ENCODE data around the gene TLCD3B.

DNA sequence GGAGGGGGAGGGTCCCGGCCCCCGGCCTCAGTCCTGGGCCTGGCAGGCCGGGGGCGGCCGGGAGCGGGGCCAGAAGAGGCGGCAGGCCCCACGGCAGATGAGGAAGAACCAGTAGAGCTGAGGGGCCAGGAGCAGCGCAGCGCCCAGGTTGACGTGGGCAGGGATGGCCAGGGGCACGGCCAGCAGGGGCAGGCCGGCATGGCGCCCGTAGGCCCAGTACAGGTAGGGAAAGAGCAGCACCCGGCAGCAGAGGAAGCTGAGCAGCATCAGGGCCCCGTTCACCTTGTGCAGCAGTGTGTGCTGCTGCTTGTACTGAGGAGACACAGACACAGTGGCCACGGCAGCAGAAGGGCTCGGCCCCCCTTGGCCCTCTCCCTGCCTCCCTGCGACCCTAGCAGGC lies 5.9 kb downstream of the TLCD3B start:
- TF ChIP-seq TARDBP (IDR thresholded peaks at IDR 0.05) (no peak), SUZ12 (IDR thresholded peaks at IDR 0.05) (no peak)

Data from HEK293T (cell line).